Activated CD4-positive, alpha-beta T cell treated with anti-CD3 and anti-CD28 coated beads for 1 hour (primary cell): ENCODE measurements around the gene RNF26.

Experiments used
- DNase-seq: peaks from one replicate; pipeline ENCODE4 v3.0.0-alpha.2; 2020

RNF26 gene

GRCh38 chr11:119337581-119338317 lies 3.4 kb downstream of the RNF26 start:
- DNase-seq = no peak

- peak; percentile 48 for DNase-seq
These were observed 4.1 kb downstream of the RNF26 start for GRCh38 chr11:119338318-119338890.

DNA sequence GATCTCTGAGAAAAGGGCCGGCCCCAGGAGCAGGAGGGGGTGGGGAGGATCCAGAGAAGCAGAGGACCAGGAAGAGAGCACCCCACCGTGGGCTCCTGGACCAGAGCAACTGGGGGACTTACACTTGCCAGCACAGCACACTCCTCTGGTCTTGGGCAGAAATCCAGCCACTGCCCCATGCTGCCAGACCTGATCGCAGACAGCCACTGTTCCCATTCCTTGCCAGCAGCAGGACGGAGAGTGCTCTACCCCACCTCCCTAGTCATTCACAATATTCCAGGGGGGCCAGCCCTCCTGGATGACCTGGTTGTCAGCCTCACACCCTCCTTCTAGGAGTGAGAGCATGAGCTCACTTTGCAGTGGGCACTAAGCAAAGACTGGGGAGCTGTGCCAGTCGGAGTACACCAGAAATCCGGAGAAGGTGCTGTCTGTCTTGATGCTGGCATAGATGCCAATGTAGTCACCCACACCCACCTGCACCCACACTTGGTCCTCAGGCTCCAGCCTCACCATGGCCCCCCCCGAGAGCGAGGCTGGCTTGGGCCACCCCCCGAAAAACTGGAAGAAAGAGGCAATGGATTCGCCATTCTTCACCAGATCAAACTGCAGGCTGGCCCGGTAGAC lies 4.8 kb downstream of the RNF26 start:
- DNase-seq = no peak

DNA sequence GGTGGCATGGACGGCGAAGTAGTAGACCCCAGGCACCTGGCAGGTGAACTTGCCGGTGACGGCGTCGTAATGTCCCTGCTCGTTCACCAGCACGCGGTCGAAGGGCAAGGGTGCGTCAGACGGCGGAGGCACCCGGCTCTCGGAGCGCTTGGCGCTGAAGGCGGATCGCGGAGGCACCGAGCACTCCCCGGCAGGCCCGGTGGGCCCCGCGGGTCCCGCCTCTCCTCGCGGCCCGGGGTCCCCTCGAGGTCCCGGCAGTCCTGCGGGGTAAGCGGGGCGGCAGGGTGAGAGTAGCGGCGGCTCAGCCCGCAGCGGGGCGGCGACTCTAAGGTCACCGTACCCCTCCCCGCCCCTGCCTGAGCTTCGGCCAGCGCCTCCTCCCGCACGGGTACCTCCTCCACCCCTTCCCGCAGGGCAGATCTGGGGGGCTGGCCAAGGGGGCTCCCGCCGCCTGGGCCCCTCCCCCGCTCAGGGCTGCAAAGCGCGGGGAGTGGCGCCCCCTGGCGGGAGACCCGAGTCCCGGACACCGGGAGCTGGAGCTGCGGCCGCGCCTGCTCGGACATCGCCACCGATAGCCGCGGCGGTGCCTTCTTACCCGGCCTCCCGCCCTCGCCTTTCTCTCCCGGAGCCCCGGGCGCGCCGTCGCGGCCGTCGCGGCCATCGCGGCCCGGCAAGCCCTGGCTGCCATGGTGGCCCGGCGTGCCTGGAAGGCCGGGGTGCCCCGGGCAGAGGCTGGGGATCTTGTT lies 5.4 kb downstream of the RNF26 start:
- no peak for DNase-seq

DNA sequence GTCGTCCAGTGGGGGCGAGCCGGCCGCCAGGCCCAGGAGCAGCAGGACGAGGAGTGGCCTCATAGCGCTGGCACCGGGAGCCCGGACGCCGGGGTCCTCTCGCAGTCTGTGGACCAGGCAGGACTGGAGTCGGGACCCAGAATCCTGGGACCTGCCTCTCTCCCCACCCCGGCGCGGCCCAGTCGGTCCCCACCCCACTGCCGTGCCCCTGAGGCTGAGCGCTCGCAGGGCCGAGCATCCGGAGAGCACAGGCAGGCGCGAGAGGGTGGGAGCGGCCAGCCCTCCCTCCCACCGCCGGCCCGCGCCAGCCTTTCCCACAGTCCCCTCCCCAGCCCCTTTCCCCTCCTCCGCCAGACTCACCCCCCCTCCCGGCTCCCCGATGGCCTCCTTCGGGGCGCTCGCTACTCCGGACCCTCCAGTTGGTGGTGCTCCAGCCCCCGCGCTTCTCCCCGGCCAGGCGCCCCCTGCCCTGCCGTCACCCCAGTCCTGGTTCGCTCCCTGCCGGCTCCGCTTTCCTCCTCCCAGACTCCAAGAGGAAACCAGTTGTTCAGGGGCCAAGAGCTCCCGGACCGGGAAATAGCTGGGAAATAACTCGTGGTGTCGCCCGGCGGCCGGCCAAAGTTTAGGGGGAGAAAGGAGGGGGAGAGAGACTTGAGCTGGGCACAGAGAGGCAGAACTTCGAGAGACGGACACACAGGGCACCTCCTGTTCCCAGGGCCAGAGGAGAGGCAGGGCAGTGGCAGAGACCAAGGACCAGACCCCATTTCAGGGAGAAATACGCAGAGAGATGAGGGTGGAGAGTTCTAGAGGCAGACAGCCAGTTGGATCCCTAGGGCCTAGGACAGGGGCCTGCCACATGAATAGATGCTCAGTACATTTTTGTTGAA lies 6.3 kb downstream of the RNF26 start, which contains the start of gene C1QTNF5:
Gene C1QTNF5 (minus strand): TSS at position 549 of the 887 bp plus-strand sequence. CDS start 486 bp downstream, at position 63.
- no peak for DNase-seq

GRCh38 chr11:119341222-119342022 lies 7.1 kb downstream of the RNF26 start:
- DNase-seq = no peak

DNA sequence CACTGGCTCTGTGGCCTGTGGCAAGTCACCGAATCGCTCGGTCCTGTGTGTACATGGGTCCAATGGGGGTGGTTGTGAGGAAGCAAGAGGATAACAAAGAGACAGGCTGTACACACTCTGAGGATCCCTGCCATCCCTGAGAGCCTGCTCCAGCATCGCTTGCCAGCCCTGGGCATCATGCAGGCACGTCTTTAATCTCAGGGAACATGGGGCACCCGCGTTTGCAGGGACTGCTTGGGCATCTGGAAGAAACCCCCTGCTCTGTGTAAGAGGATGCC lies 7.6 kb downstream of the RNF26 start:
- DNase-seq = no peak

GRCh38 chr11:119342362-119343130 lies 8.2 kb downstream of the RNF26 start:
- DNase-seq = no peak

- DNase-seq = no peak
These were observed 9.4 kb downstream of the RNF26 start for GRCh38 chr11:119343726-119344125.

DNA sequence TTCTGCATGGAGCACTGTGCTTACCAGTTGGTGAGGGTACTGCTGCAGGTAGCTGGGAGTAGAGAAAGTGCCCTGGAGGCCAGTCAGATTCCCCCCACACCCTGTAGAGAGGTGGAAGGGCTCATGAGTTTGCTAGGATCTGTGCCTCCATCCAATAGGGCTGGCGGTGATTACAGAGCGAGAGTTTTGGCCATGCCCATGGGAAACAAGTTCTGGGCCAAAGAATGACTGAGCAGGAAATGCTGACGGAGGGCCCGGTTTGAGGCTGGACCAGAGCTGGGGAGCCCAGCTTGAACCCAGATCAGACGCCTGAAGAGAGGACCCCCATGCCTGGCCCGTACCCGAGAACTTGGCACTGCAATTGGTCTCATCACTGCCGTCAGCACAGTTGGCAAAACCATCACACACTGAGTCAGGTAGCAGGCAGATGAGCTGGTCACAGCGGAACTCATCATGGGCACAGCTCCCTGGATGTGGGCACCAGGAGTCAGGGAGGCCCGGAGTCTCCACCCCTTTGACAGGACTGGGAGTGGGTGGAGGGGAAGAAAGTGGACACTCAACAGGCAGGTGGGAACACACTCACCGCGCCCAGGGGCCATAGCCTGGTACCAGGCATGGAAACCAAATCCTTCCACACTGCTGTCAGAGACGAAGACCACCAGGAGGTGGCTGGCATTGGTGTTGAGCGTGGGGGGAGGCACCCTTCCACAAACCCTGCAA lies 10.1 kb downstream of the RNF26 start:
- no peak for DNase-seq

DNA sequence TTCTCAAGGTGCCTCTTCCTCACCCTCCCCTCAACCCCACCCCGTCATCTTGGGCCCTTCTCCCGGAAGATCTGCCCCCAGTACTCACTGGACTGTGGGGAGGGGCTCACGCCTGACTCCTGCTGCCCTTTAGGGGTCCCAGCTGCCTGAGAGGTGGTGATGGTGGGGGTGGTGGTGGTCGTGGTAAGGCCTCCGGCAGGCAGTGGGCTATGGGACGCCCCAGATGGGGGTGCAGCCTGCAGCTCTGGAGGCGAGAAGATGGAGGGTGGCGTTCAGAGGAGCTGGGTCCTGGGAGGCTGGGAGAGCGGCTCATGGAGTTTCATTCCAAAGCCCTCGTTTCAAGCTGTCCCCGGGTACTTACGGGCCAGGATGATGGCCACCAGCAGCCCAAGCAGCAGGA lies 11.4 kb downstream of the RNF26 start:
- no peak for DNase-seq

GRCh38 chr11:119346605-119347004 lies 12.3 kb downstream of the RNF26 start, which contains the start of gene MFRP:
Gene MFRP, minus strand, starts transcription at chr11:119346705. Its CDS starts 192 bp downstream, at chr11:119346513.
- no peak for DNase-seq

DNA sequence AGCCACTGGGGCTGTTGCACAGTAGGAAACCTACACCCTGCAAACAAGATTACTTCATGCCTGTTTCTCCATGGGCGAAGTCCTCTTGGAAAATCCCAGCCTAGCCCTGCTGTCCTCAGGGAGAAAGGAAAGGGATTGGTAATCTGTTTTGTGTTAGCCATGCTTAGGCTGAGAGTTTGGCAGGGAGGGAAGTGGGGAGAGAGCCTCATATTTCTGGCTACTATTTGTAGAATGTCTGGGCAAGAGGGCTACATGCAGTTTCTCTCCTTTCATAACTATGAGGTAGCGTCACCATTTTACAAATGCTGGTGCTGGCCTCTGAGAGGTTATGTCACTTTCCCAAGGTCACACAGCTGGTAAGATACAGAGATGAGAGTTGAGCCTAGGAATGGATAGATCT lies 12.9 kb downstream of the RNF26 start:
- DNase-seq = no peak

GRCh38 chr11:119347940-119348605 lies 13.7 kb downstream of the RNF26 start:
- DNase-seq = no peak

- DNase-seq = no peak
These were observed 16.0 kb downstream of the RNF26 start for GRCh38 chr11:119350302-119350701.

GRCh38 chr11:119351232-119351631 lies 16.9 kb downstream of the RNF26 start:
- no peak for DNase-seq

DNA sequence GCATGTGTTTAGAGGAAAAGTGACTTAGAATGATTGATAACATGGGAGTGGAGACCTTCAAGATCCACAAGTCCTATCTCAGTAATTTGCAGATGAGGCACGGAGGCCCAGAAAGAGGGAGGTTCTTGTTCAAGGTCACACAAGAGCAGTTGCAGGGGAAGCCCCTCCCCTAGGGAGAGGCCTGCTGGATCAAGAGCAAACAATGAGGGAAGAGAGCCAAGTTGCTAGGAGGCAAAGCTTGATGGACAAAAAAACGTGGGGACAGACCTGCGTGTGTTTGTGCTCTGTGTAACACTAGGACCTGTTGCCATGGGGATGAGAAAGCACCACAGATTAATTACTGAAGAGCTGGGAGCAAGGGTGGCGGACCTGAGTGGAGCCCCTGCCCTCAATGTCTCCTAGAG lies 18.5 kb downstream of the RNF26 start:
- no peak for DNase-seq

DNA sequence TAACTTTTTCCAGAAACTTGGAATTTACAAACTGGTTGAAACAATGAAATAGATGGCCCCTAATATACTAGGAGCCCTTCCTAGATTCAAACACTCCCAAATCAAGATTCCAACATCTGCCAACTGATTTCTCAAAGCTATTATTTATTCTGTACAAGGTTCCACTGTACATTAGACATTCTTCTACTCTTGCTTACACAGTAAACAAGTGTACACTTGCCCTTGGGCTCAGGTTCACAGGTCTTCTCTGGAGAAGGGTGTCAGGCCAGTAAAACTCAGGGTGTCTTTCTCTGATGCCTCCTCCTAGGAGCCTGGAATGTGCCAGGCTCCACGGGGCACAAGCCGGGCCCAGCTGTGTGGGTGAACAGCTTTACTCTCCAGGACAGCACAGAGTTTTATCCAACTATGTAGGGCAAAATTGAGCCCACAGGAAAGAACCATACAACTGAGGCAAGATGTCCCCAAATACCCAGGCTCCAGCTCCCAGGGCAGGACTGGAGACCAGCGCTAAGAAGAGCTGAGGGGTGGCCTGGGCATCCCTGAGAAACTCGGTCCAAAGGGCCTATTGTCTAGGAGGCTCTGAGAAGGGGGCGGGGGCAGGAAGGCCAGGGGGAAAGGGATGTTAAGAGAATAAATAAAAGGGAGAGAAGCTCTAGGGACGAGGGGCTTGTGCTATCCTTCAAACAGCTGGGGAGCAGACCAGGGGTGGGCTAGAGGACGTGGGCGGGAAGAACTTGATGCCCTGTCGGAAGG lies 20.9 kb downstream of the RNF26 start:
- no peak for DNase-seq
